ENCODE results near the gene LILRB5.
"Not testable (repeated sequence)": the region's sequence is repeated elsewhere in the genome, so short reads cannot be mapped to it uniquely, and the experiment has no call there.

The LILRB5 gene

GRCh38 chr19:54229146-54229545 is 27.9 kb downstream of the LILRB5 start:
- Histone ChIP-seq H3K4me2 (ENCODE audit: low read length) (no peak overlapping the region), H3K36me3 (ENCODE audit: control insufficient read depth, insufficient read depth, low read length) (no peaks in the 10 kb centered on the region), H3K79me2 (no peaks in the 10 kb centered on the region), H3K4me3 (ENCODE audit: low read depth, low read length) (no peak overlapping the region), H3K27ac (no peak overlapping the region), H3K27me3 (ENCODE audit: control insufficient read depth, insufficient read depth, low read length) (no peaks in the 10 kb centered on the region), H2AFZ (no peak overlapping the region), H3K4me1 (peaks cover 4% of the 10 kb centered on the region), H3K9ac (no peak overlapping the region), H3K9me3 (ENCODE audit: control insufficient read depth, low read length) (no peaks in the 10 kb centered on the region)
- no peak for TF ChIP-seq CTCF (IDR thresholded peaks at IDR 0.05)

DNA sequence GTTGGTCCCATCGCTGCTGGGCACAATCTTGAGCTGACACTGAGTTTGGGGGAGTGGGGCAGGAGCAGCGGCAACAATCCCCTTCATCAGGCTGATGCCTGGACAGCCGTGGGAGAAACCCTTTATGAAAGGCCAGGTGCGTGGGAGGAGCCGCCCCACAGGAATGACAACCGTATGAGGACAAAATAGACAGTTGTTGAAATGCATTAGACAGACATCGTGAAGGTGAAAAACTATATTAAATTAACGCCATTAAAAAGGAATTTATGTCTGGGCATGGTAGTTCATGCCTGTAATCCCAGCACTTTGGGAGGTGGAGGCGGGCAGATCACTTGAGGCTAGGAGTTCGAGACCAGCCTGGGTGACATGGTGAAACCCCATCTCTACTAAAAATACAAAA is 32.5 kb downstream of the LILRB5 start:
- H3K27ac ChIP-seq; H3K4me2 ChIP-seq (ENCODE audit: low read length); H3K36me3 ChIP-seq (ENCODE audit: control insufficient read depth, insufficient read depth, low read length); H3K4me3 ChIP-seq (ENCODE audit: low read depth, low read length); H3K79me2 ChIP-seq; H3K4me1 ChIP-seq; H3K9ac ChIP-seq; H3K9me3 ChIP-seq (ENCODE audit: control insufficient read depth, low read length); H3K27me3 ChIP-seq (ENCODE audit: control insufficient read depth, insufficient read depth, low read length); H2AFZ ChIP-seq: not testable (repeated sequence)

DNA sequence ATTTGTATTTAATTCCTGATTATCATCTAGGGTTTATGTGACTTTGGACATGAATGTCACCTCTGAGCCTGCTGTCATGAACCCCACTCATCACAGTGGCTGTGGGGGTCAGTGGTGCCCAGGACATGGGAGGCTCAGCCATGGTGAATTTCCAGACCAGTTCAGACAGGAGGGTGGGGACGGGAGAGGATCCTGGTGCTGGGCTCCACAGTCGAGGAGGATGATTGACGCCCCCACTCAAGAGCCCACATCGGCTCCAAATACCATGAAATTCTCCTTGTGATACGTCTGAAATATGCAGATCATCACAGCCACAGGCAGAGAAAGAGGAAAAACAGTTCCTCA is 33.2 kb downstream of the LILRB5 start:
- not testable (repeated sequence) for H3K4me2 ChIP-seq (ENCODE audit: low read length); H3K9me3 ChIP-seq (ENCODE audit: control insufficient read depth, low read length); H3K27ac ChIP-seq; H3K9ac ChIP-seq; H3K4me1 ChIP-seq; H3K79me2 ChIP-seq; H3K36me3 ChIP-seq (ENCODE audit: control insufficient read depth, insufficient read depth, low read length); H3K27me3 ChIP-seq (ENCODE audit: control insufficient read depth, insufficient read depth, low read length); H2AFZ ChIP-seq; H3K4me3 ChIP-seq (ENCODE audit: low read depth, low read length)

DNA sequence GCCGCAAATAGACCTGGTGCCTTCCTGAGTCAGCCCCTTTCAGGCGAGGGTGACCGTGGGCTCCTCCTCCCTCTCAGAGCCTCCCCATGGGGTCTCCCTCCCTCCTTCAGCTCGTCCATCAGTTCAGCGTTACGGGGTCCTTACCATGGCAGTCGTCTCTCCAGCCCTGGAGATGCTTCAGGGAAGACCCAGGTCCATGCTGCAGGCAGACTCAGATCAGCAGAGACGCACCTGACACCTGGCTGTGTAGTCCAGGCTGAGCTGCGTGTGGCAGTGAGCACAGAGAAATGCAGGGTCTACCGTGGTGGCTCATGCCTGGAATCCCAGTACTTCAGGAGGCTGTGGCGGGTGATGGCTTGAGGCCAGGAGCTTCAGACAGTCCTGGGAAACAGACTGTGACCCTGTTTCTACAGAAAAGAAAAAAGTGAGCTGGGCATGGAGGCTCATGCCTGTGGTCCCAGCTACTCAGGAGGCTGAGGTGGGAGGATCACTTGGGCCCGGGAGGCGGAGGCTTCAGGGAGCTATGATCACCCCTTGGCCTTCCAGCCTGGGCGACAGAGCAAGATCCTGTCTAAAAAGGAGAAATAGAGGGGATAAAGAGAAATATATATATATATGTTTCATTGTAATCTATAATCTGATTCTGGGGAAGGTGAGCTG is 33.7 kb downstream of the LILRB5 start:
- not testable (repeated sequence) for H3K4me3 ChIP-seq (ENCODE audit: low read depth, low read length); H3K27ac ChIP-seq

DNA sequence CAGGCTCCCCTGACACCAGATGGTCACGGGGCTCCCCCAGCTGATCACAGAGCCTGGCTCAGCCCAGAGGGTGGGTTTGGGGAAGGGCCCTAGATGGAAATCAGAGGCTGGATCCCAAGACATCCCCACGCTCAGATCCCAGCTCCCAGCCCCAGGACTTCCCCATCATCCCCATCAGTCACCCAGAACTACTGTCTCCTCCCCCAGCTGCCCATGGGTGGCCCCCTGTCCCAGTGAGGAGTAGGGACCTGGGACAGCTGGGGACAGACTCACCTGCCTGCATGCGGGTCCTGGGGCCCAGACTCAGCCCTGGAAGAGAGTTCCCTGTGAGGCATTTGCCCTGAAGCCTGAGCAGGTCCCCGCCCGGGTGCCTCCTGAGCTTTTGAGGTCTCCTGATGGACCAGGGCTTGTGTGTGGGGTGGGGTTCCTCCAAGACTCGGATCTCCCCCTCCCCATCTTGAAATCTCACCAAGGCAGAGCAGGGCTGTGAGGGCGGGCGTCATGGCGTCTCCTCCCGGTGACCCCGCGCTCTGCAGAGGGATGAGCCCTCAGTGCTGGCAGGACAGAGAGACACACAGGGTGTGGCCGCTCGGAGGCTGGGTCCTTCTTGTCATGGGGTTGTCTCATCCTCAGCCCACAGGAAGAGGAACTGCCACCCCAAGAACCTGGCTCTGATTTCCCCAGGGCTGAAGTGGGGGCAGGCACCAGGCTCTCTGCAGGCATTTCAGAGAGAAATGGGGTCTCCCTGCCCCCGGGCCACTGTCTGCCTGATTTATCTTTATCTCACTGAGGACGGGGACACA is 34.4 kb downstream of the LILRB5 start, which contains the start of gene LILRB3:
TSS of gene LILRB3 (minus strand) at position 534 of the 803 bp plus-strand sequence. CDS start at position 503, 31 bp downstream.
- not testable (repeated sequence) for H3K27ac ChIP-seq; H3K4me2 ChIP-seq (ENCODE audit: low read length); H3K36me3 ChIP-seq (ENCODE audit: control insufficient read depth, insufficient read depth, low read length); H3K79me2 ChIP-seq; H3K9me3 ChIP-seq (ENCODE audit: control insufficient read depth, low read length); H3K27me3 ChIP-seq (ENCODE audit: control insufficient read depth, insufficient read depth, low read length); H3K4me1 ChIP-seq; H2AFZ ChIP-seq; H3K4me3 ChIP-seq (ENCODE audit: low read depth, low read length); H3K9ac ChIP-seq

More for the DNA sequence above, 33.7 kb downstream of the LILRB5 start:
- H3K4me1 ChIP-seq; H3K36me3 ChIP-seq (ENCODE audit: control insufficient read depth, insufficient read depth, low read length); H3K9me3 ChIP-seq (ENCODE audit: control insufficient read depth, low read length); H3K27me3 ChIP-seq (ENCODE audit: control insufficient read depth, insufficient read depth, low read length); H3K9ac ChIP-seq; H3K4me2 ChIP-seq (ENCODE audit: low read length); H3K79me2 ChIP-seq; H2AFZ ChIP-seq: not testable (repeated sequence)

GRCh38 chr19:54221947-54222346 is 35.1 kb downstream of the LILRB5 start:
- H3K27ac ChIP-seq; H3K4me2 ChIP-seq (ENCODE audit: low read length): not testable (repeated sequence)

GRCh38 chr19:54219702-54220101 is 37.4 kb downstream of the LILRB5 start:
- H2AFZ ChIP-seq; H3K27me3 ChIP-seq (ENCODE audit: control insufficient read depth, insufficient read depth, low read length); H3K79me2 ChIP-seq; H3K27ac ChIP-seq; H3K9me3 ChIP-seq (ENCODE audit: control insufficient read depth, low read length); H3K36me3 ChIP-seq (ENCODE audit: control insufficient read depth, insufficient read depth, low read length); H3K4me2 ChIP-seq (ENCODE audit: low read length); H3K4me3 ChIP-seq (ENCODE audit: low read depth, low read length); H3K9ac ChIP-seq; H3K4me1 ChIP-seq: not testable (repeated sequence)

More at GRCh38 chr19:54221947-54222346, 35.1 kb downstream of the LILRB5 start:
- not testable (repeated sequence) for H3K9ac ChIP-seq; H3K79me2 ChIP-seq; H3K36me3 ChIP-seq (ENCODE audit: control insufficient read depth, insufficient read depth, low read length); H3K9me3 ChIP-seq (ENCODE audit: control insufficient read depth, low read length); H3K4me3 ChIP-seq (ENCODE audit: low read depth, low read length); H3K27me3 ChIP-seq (ENCODE audit: control insufficient read depth, insufficient read depth, low read length); H3K4me1 ChIP-seq; H2AFZ ChIP-seq
